PC-3 (cell line): ENCODE results near the gene CISD2. TPM values are rescaled to one million over a fixed set of nuclear protein-coding genes. Genes with fewer than 3 reads are reported as not detected.

Source experiments
- ATAC-seq: fragments of 200-7000 bp; cut with Tn5 transposase; 2 replicates; pipeline ENCODE4 v1.9.1; 2020; ENCODE audit warnings: mild to moderate bottlenecking, moderate library complexity
- BruUV-seq: library from RNA; stranded (reverse); fragments of 400-500 nt; replicated peaks from 2 replicates; lab custom pipeline; 2021; lab: Mats Ljungman, UMichigan
- CTCF ChIA-PET: fragments of 300-600 bp; sonication (Branson Sonifier 250); formaldehyde crosslinking; loops from one replicate; lab custom pipeline; 2022; ENCODE audit warnings: antibody characterized with exemption; lab: Charles Lee
- POLR2A ChIA-PET: fragments of 300-600 bp; sonication (Branson Sonifier 250); formaldehyde crosslinking; loops from one replicate; lab custom pipeline; 2022; ENCODE audit warnings: antibody characterized with exemption; ENCODE audit not compliant: unreplicated experiment; lab: Charles Lee
- DNase-seq: peaks from one replicate; pipeline ENCODE4 v3.0.0-alpha.2; 2015
- H2AFZ ChIP-seq: fragments of 300-600 bp; sonication (generic); 2 replicates; pipeline ENCODE4 v1.6.0; 2016; ENCODE audit warnings: antibody characterized with exemption, low read length
- H3F3A ChIP-seq: fragments of 300-600 bp; sonication (generic); one replicate; pipeline ENCODE4 v1.6.0; 2017; ENCODE audit warnings: antibody characterized with exemption, low read length, control low read depth, mild to moderate bottlenecking; ENCODE audit not compliant: unreplicated experiment
- H3K27ac ChIP-seq: fragments of 300-600 bp; sonication (generic); 2 replicates; pipeline ENCODE4 v1.5.1; 2016; ENCODE audit warnings: mild to moderate bottlenecking, low read length
- H3K27me3 ChIP-seq: fragments of 300-600 bp; sonication (generic); 2 replicates; pipeline ENCODE4 v1.6.1; 2016; ENCODE audit warnings: low read length, mixed read lengths
- H3K36me3 ChIP-seq: fragments of 300-600 bp; sonication (generic); 2 replicates; pipeline ENCODE4 v1.6.1; 2016; ENCODE audit warnings: low read depth, mixed run types, low read length, mixed read lengths
- H3K4me1 ChIP-seq: fragments of 300-600 bp; sonication (generic); 2 replicates; pipeline ENCODE4 v1.5.1; 2016; ENCODE audit warnings: low read length; ENCODE audit not compliant: insufficient read depth
- H3K4me2 ChIP-seq: fragments of 300-600 bp; sonication (generic); 2 replicates; pipeline ENCODE4 v1.6.0; 2016; ENCODE audit warnings: low read length
- H3K4me3 ChIP-seq: fragments of 300-600 bp; sonication (generic); 2 replicates; pipeline ENCODE4 v1.5.1; 2016; ENCODE audit warnings: mild to moderate bottlenecking, low read length, mixed read lengths
- H3K79me2 ChIP-seq: fragments of 300-600 bp; sonication (generic); 2 replicates; pipeline ENCODE4 v1.6.1; 2017; ENCODE audit warnings: low read length, mixed read lengths
- H3K9ac ChIP-seq: fragments of 300-600 bp; sonication (generic); 2 replicates; pipeline ENCODE4 v1.6.0; 2016; ENCODE audit warnings: mild to moderate bottlenecking, low read length
- H3K9me2 ChIP-seq: fragments of 300-600 bp; sonication (generic); replicated peaks from 2 replicates; pipeline ENCODE4 v1.6.1; 2016; ENCODE audit warnings: mixed run types, low read length, mixed read lengths
- H3K9me3 ChIP-seq: fragments of 300-600 bp; sonication (generic); 2 replicates; pipeline ENCODE4 v1.6.1; 2016; ENCODE audit warnings: low read length, mixed read lengths
- H4K20me1 ChIP-seq: fragments of 300-600 bp; sonication (generic); 2 replicates; pipeline ENCODE4 v1.6.1; 2016; ENCODE audit warnings: low read length, mixed read lengths
- CTCF ChIP-seq: fragments of 300-600 bp; sonication (generic); conservative IDR thresholded peaks from 2 replicates; pipeline ENCODE4 v1.5.1; 2017; ENCODE audit warnings: antibody characterized with exemption, low read depth, mild to moderate bottlenecking, low read length
- EZH2 ChIP-seq: fragments of 300-600 bp; sonication (generic); IDR thresholded peaks from one replicate; pipeline ENCODE4 v1.6.1; 2017; ENCODE audit warnings: antibody characterized with exemption, mild to moderate bottlenecking, low read length; ENCODE audit not compliant: unreplicated experiment
- EZH2phosphoT487 ChIP-seq: fragments of 300-600 bp; sonication (generic); IDR thresholded peaks from 2 replicates; pipeline ENCODE4 v1.6.1; 2018; ENCODE audit warnings: mild to moderate bottlenecking, antibody characterized with exemption, low read length, borderline replicate concordance
- intact Hi-C: fragments of 100-400 bp; cut with micrococcal nuclease; formaldehyde crosslinking; loops from 2 replicates; pipeline ENCODE4 v1.9.0; 2023
- total RNA-seq: library from RNA; depleted of rRNA; stranded (reverse); fragments of >200 nt; gene quantifications from 2 replicates; pipeline ENCODE4 v1.2.3, GENCODE V29; 2014

CISD2 gene
- total RNA-seq, 1 experiment from 2014 or later: 36.9 TPM

GRCh38 chr4:102826890-102827673, 41.7 kb upstream of the CISD2 start, which contains the start of gene UBE2D3:
Gene UBE2D3, minus strand, starts transcription at chr4:102827551. Its CDS starts 1,043 bp downstream, at chr4:102826508.
- no peaks in the 10 kb centered on the region for H3F3A ChIP-seq
- H3K9ac ChIP-seq: peak within 1 kb of the TSS; percentile 100
- CTCF ChIA-PET: interaction anchor here (0.5 to 1.2 kb wide), 4 partner anchors 37 to 206 kb away, joined by 3 to 4 read pairs (median 3); no protein-coding TSS in a partner anchor
- peaks cover 27% of the 10 kb centered on the region for H3K36me3 ChIP-seq
- peaks cover 42% of the 10 kb centered on the region for H4K20me1 ChIP-seq
- DNase-seq: peak; percentile 81
- H3K4me2 ChIP-seq: peak within 1 kb of the TSS; percentile 96
- H3K79me2 ChIP-seq: peaks cover 62% of the 10 kb centered on the region
- H3K4me1 ChIP-seq: peaks cover 26% of the 10 kb centered on the region
- peak within 1 kb of the TSS; percentile 93 for H3K4me3 ChIP-seq
- TF ChIP-seq EZH2 (no peak), EZH2phosphoT487 (peak; percentile 54; the same call in 1 of the 2 replicates), CTCF (no peak)
- peak within 1 kb of the TSS; percentile 99 for H3K27ac ChIP-seq
- no TSS peak for BruUV-seq
- POLR2A ChIA-PET: interaction anchor here (0.6 to 1.1 kb wide), 4 partner anchors 11 to 324 kb away, joined by 4 to 8 read pairs (median 4); no protein-coding TSS in a partner anchor
- H3K27me3 ChIP-seq: no peaks in the 10 kb centered on the region
- H3K9me3 ChIP-seq: no peaks in the 10 kb centered on the region
- intact Hi-C loops: loop anchor here (1.0 to 10.0 kb wide), 3 partner anchors 206 to 392 kb away; partner anchors contain the start of gene BDH2
- ATAC-seq: peak; percentile 37
- no peaks in the 10 kb centered on the region for H3K9me2 ChIP-seq
- H2AFZ ChIP-seq: peak within 1 kb of the TSS; percentile 83

GRCh38 chr4:102827674-102828496, 40.9 kb upstream of the CISD2 start:
- Histone ChIP-seq H4K20me1 (peaks cover 34% of the 10 kb centered on the region), H3K4me2 (peak overlapping the region; percentile 96), H3K9me2 (no peaks in the 10 kb centered on the region), H3K4me1 (peaks cover 23% of the 10 kb centered on the region), H3K27me3 (no peaks in the 10 kb centered on the region), H3K9ac (peak overlapping the region; percentile 100), H2AFZ (peak overlapping the region; percentile 83), H3K4me3 (peak overlapping the region; percentile 93), H3K9me3 (no peaks in the 10 kb centered on the region), H3K79me2 (peaks cover 54% of the 10 kb centered on the region), H3F3A (no peaks in the 10 kb centered on the region), H3K36me3 (peaks cover 27% of the 10 kb centered on the region), H3K27ac (peak overlapping the region; percentile 99)
- intact Hi-C loops: loop anchor here (1.0 to 10.0 kb wide), 4 partner anchors 179 to 393 kb away; partner anchors contain the start of gene BDH2
- ChIA-PET CTCF (interaction anchor here (0.8 to 1.2 kb wide), 2 partner anchors 41 to 207 kb away, joined by 3 to 4 read pairs; no protein-coding TSS in a partner anchor), POLR2A (interaction anchor here (0.6 to 1.1 kb wide), 9 partner anchors 8 to 1455 kb away, joined by 3 to 24 read pairs (median 4); no protein-coding TSS in a partner anchor)
- BruUV-seq: no TSS peak
- peak; percentile 99 for DNase-seq
- TF ChIP-seq EZH2 (no peak), CTCF (no peak), EZH2phosphoT487 (no peak)
- peak; percentile 81 for ATAC-seq
